Measurements from ENCODE around the gene S100A5.

S100A5 gene

DNA sequence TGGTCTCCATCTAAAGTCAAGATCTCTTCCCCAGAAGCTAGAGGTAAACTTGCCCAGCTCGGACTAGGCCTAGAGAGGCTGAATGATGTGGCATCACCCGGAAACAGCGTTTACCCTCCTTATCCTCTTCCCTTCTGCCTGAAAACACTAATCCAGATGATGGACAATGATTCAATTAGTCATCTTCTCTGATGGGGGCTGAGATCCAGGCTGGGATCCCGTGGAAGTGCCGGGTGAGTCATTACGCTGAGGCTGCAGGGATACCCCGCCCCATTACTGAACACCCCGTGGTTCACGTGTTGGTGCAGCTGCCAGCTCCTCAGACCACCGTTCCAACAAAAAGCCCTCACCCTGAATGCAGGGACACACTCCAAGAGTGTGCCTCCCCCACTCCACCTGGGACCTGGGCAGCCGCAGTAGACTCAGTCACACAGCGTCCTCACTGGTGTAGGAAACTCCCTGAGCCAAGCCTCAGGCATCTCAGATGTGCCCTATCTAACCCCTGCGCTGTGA lies 7.0 kb downstream of the S100A5 start:
- H3K27ac ChIP-seq, result no peak overlapping the region
- TF ChIP-seq CTCF (IDR thresholded peaks at IDR 0.05) (no peak), ZFX (IDR thresholded peaks at IDR 0.05; ENCODE audit: borderline replicate concordance) (no peak)

GRCh38 chr1:153532769-153533599 lies 7.8 kb downstream of the S100A5 start:
- H3K27ac ChIP-seq, result no peak overlapping the region
- no peak for TF ChIP-seq ZFX (IDR thresholded peaks at IDR 0.05; ENCODE audit: borderline replicate concordance)
- peak; percentile 72 for TF ChIP-seq CTCF (IDR thresholded peaks at IDR 0.05)

- H3K27ac ChIP-seq, result no peak overlapping the region
- TF ChIP-seq ZFX (IDR thresholded peaks at IDR 0.05; ENCODE audit: borderline replicate concordance), result no peak
- TF ChIP-seq CTCF (IDR thresholded peaks at IDR 0.05), result no peak
These were observed 8.6 kb downstream of the S100A5 start for GRCh38 chr1:153532181-153532580.

- no peak overlapping the region for H3K27ac ChIP-seq
- TF ChIP-seq ZFX (IDR thresholded peaks at IDR 0.05; ENCODE audit: borderline replicate concordance) (no peak), CTCF (IDR thresholded peaks at IDR 0.05) (no peak)
These were observed 9.1 kb downstream of the S100A5 start for GRCh38 chr1:153531638-153532037.

DNA sequence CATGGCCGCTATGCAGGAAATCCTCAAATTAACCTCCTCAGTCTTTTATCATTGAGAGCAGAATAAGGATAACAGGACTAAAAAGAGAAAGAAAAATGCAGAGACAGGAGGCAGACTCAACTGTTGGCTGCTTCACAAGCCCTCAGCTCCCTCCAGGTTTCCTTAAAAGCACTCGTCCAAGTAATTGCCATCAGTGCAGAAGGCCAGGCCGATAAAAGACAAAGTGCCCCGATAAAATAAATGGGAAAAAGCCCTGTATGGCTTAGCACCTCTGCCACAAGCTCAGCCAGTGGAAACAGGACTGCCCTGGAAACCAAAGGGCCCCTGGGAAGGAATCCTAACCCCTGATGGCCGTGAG lies 13.1 kb downstream of the S100A5 start:
- TF ChIP-seq CTCF (IDR thresholded peaks at IDR 0.05) (no peak), ZFX (IDR thresholded peaks at IDR 0.05; ENCODE audit: borderline replicate concordance) (no peak)
- H3K27ac ChIP-seq, result no peak overlapping the region

GRCh38 chr1:153527023-153527682 lies 13.6 kb downstream of the S100A5 start:
- H3K27ac ChIP-seq, result no peak overlapping the region
- TF ChIP-seq CTCF (IDR thresholded peaks at IDR 0.05) (no peak), ZFX (IDR thresholded peaks at IDR 0.05; ENCODE audit: borderline replicate concordance) (no peak)

DNA sequence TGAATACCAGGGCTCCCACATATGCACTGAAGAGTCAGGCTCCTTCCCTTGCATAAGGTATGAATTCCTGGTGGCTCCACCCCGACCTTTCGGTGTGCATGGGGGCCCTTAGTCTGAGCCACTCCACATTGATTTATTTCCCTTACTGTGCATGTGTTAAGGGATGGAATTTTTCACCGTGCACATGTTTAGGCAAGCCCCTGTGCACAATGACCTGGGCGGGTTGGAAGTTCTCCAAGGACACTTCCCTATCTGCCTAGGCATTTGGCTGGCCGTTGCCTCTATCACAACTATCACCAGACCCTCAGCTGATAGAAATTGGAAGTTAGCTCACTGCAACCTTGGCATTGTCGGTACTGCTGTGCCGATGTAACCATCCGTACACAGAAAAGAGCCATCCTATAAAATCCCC lies 14.6 kb downstream of the S100A5 start:
- no peak for TF ChIP-seq CTCF (IDR thresholded peaks at IDR 0.05)
- TF ChIP-seq ZFX (IDR thresholded peaks at IDR 0.05; ENCODE audit: borderline replicate concordance), result no peak
- H3K27ac ChIP-seq, result no peak overlapping the region
